ENCODE results near the gene MAN1C1.

Gene MAN1C1

DNA sequence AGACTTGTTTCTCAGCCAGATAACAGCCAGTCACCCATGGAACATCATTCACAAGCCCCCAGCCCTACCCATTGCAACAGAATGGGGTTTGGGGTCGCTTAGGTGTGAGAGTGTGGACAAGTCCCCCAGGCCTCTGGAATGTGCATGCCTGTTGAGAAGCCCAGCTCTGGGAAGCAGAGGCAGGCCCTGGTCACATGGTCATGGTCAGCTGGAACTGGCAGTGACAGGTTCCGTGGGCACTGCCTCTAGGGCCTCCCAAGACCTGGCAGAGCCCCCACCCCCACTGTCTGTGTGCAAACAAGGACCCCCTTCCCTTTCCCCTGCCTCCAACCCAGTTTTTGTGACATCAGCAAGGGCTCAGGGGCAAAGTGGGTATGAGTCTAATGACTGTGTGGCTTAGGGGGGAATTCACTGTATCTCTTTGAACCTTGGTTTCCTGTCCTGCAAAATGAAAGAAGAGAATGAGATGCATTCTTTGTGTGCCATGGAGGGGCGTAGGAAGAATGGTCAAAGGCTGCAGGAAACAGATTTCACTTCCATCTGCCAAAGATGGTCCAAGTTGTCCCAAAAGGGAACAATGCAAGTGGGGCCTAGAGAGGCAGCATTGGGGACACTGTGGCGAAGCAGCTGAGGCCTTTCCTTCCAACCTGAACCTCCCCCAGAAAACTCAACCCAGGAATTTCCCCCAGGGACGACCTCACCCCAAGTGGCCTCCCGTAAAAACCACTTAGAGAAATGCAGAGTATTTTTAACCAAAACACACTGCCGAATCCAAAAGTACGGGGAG, 148.7 kb downstream of the MAN1C1 start:
- Histone ChIP-seq H3K4me1 (ENCODE audit: insufficient read depth, insufficient read length) (peaks cover 19% of the 10 kb centered on the region), H3K9me3 (ENCODE audit: insufficient read depth, low read length) (no peaks in the 10 kb centered on the region), H3K27me3 (ENCODE audit: insufficient read depth, insufficient read length) (no peaks in the 10 kb centered on the region), H3K4me3 (ENCODE audit: insufficient read length, low read depth) (no peak overlapping the region), H3K9ac (ENCODE audit: insufficient read length, low read depth) (no peak overlapping the region), H3K36me3 (ENCODE audit: insufficient read depth, insufficient read length, low read length) (no peaks in the 10 kb centered on the region)
- DNase-seq (ENCODE audit: low read depth, low spot score): no peak
- no peak for TF ChIP-seq ZNF274 (IDR thresholded peaks at IDR 0.05; ENCODE audit: low read depth, low read length)
- no peak for TF ChIP-seq YY1 (IDR thresholded peaks at IDR 0.05; ENCODE audit: insufficient read depth, insufficient read length)
- no peak for TF ChIP-seq SUZ12 (IDR thresholded peaks at IDR 0.05; ENCODE audit: extremely low read depth, insufficient read depth, insufficient read length)

DNA sequence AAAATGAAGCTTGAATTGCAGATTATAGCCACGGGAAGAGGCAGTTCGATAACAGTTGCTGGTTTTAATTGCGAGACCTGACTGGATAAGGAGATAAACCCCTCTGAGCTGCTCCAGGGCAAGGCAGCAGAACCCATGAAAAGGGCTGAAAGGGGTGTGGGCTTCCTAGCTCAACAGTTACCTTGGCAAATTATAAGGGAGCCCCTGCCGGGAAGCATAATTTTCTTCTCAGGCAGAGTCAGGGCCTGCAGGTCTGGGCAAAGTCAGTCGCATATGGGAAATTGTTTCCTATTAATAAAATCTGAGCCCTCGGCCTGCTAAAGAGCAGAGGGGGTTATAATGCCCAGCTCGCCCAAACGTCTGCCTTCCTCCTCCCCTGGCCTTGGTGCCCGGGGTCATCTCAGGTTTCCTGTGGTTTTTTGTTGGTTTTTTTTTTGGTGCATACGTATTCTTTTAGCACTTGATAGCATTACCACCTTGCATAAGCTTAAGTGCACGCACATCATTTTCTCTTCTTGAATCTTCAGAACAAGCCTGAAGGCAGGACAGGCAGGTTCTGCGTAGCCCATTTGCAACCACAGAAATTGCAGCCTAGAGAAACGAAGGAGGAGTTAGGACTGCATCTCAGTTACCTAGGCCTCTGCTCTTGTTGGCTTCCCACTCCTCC, 149.5 kb downstream of the MAN1C1 start:
- DNase-seq (ENCODE audit: low read depth, low spot score): no peak
- no peaks in the 10 kb centered on the region for H3K36me3 ChIP-seq (ENCODE audit: insufficient read depth, insufficient read length, low read length)
- H3K9ac ChIP-seq (ENCODE audit: insufficient read length, low read depth): peak overlapping the region; percentile 6
- no peaks in the 10 kb centered on the region for H3K27me3 ChIP-seq (ENCODE audit: insufficient read depth, insufficient read length)
- TF ChIP-seq SUZ12 (IDR thresholded peaks at IDR 0.05; ENCODE audit: extremely low read depth, insufficient read depth, insufficient read length) (no peak), ZNF274 (IDR thresholded peaks at IDR 0.05; ENCODE audit: low read depth, low read length) (no peak), YY1 (IDR thresholded peaks at IDR 0.05; ENCODE audit: insufficient read depth, insufficient read length) (no peak)
- H3K9me3 ChIP-seq (ENCODE audit: insufficient read depth, low read length): no peaks in the 10 kb centered on the region
- H3K4me1 ChIP-seq (ENCODE audit: insufficient read depth, insufficient read length): peaks cover 14% of the 10 kb centered on the region
- no peak overlapping the region for H3K4me3 ChIP-seq (ENCODE audit: insufficient read length, low read depth)

DNA sequence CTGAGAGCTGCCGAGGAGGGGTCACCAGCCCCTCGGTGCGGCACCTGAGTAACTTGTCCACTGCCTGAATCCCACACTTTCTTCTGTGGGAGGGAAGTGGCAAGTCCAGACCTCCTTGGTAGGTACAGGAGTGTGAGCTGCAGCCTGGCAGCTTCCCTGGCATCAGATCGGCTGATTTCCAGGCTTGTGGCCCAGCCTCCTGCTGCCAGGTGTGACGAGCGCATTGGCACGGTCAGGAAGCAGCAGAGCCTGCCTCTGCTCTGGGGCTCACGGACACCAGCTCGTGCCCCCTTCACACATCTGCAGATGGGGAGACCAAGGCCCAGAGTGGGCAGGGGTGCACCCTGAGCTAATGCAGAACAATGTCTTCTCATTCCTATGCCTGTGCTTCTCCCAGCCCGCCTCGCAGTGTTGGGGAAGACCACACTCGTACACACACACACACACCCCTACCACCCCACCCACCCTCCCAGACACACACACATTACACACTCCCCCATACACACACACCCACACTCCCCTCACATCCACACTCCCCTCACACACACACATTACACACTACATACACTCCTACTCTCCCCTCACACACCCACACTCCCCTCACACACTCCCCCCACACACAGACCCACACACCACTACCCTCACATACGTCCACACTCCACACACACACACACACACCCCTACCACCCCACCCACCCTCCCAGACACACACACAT, 150.3 kb downstream of the MAN1C1 start:
- no peak for DNase-seq (ENCODE audit: low read depth, low spot score)
- Histone ChIP-seq H3K9me3 (ENCODE audit: insufficient read depth, low read length) (no peaks in the 10 kb centered on the region), H3K4me3 (ENCODE audit: insufficient read length, low read depth) (no peak overlapping the region), H3K9ac (ENCODE audit: insufficient read length, low read depth) (peak overlapping the region; percentile 6), H3K27me3 (ENCODE audit: insufficient read depth, insufficient read length) (no peaks in the 10 kb centered on the region), H3K36me3 (ENCODE audit: insufficient read depth, insufficient read length, low read length) (no peaks in the 10 kb centered on the region), H3K4me1 (ENCODE audit: insufficient read depth, insufficient read length) (peaks cover 17% of the 10 kb centered on the region)
- TF ChIP-seq SUZ12 (IDR thresholded peaks at IDR 0.05; ENCODE audit: extremely low read depth, insufficient read depth, insufficient read length) (no peak), ZNF274 (IDR thresholded peaks at IDR 0.05; ENCODE audit: low read depth, low read length) (no peak), YY1 (IDR thresholded peaks at IDR 0.05; ENCODE audit: insufficient read depth, insufficient read length) (no peak)

DNA sequence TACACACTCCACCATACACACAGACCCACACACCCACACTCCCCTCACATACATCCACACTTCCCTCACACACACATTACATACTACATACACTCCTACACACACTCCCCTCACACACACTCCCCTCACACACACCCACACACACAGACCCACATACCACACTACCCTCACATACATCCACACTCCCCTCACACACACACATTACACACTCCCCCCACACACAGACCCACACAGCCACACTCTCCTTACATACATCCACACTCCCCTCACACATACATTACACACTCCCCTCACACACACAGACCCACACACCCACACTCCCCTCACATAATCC, 150.8 kb downstream of the MAN1C1 start:
- TF ChIP-seq YY1 (IDR thresholded peaks at IDR 0.05; ENCODE audit: insufficient read depth, insufficient read length): no peak
- TF ChIP-seq ZNF274 (IDR thresholded peaks at IDR 0.05; ENCODE audit: low read depth, low read length): no peak
- TF ChIP-seq SUZ12 (IDR thresholded peaks at IDR 0.05; ENCODE audit: extremely low read depth, insufficient read depth, insufficient read length): no peak
- Histone ChIP-seq H3K9me3 (ENCODE audit: insufficient read depth, low read length) (no peaks in the 10 kb centered on the region), H3K4me3 (ENCODE audit: insufficient read length, low read depth) (no peak overlapping the region), H3K27me3 (ENCODE audit: insufficient read depth, insufficient read length) (no peaks in the 10 kb centered on the region), H3K9ac (ENCODE audit: insufficient read length, low read depth) (no peak overlapping the region), H3K36me3 (ENCODE audit: insufficient read depth, insufficient read length, low read length) (no peaks in the 10 kb centered on the region), H3K4me1 (ENCODE audit: insufficient read depth, insufficient read length) (peaks cover 21% of the 10 kb centered on the region)
- DNase-seq (ENCODE audit: low read depth, low spot score): no peak

DNA sequence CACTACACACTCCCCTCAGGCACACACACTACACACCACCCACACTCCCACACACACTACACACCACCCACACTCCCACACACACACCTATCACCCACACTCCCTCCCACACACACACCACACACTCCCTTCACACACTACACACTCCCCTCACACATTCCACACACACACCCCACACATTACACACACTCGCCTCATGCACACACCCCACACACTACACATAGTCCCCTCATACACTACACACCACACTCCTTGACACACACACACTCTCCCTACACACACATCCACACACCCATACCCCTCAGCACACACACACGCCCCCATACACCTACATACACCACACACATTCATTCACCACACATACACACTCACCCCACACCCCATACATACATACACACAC, 152.4 kb downstream of the MAN1C1 start:
- Histone ChIP-seq H3K27me3 (ENCODE audit: insufficient read depth, insufficient read length) (no peaks in the 10 kb centered on the region), H3K9ac (ENCODE audit: insufficient read length, low read depth) (no peak overlapping the region), H3K4me1 (ENCODE audit: insufficient read depth, insufficient read length) (peaks cover 26% of the 10 kb centered on the region), H3K36me3 (ENCODE audit: insufficient read depth, insufficient read length, low read length) (no peaks in the 10 kb centered on the region), H3K4me3 (ENCODE audit: insufficient read length, low read depth) (no peak overlapping the region), H3K9me3 (ENCODE audit: insufficient read depth, low read length) (no peaks in the 10 kb centered on the region)
- no peak for TF ChIP-seq SUZ12 (IDR thresholded peaks at IDR 0.05; ENCODE audit: extremely low read depth, insufficient read depth, insufficient read length)
- TF ChIP-seq ZNF274 (IDR thresholded peaks at IDR 0.05; ENCODE audit: low read depth, low read length): no peak
- TF ChIP-seq YY1 (IDR thresholded peaks at IDR 0.05; ENCODE audit: insufficient read depth, insufficient read length): no peak
- no peak for DNase-seq (ENCODE audit: low read depth, low spot score)

DNA sequence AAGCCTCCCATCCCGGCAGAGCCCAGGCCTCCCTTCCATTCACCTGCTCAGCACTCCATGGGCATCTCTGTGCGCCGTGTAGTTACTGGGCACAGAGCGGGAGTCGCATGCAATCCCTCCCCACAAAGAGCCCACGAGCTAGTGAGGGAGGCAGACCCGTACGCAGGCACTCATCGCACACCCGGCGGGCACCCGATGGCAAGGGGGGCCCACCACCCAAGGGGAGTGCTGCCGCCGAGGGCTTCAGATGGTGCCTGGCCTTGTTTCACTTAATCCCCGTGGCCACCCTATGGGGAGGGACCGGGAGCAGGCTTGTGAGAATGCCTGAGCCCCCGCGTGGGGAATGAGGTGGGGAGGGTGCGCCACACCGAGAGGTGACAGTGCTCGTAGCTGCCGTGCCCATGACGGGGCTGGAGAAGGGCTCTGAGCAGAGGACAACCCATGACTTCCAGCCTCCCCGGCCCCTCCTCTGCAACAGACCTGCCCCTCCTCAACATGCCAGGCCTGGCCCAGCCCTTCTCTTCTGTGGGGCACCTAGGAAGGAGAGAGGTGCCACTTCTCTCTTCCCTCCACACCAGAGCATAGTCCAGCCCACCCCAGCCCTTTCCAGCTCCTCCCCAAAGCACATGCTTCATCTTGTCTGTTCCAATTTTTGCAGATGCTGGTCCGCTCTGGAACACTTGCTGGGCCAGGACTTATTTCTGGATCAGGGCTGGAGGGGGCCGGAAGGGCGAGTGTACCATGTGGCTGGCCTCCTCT, 153.2 kb downstream of the MAN1C1 start:
- TF ChIP-seq ZNF274 (IDR thresholded peaks at IDR 0.05; ENCODE audit: low read depth, low read length) (no peak), YY1 (IDR thresholded peaks at IDR 0.05; ENCODE audit: insufficient read depth, insufficient read length) (no peak), SUZ12 (IDR thresholded peaks at IDR 0.05; ENCODE audit: extremely low read depth, insufficient read depth, insufficient read length) (no peak)
- Histone ChIP-seq H3K36me3 (ENCODE audit: insufficient read depth, insufficient read length, low read length) (no peaks in the 10 kb centered on the region), H3K9ac (ENCODE audit: insufficient read length, low read depth) (no peak overlapping the region), H3K4me3 (ENCODE audit: insufficient read length, low read depth) (no peak overlapping the region), H3K4me1 (ENCODE audit: insufficient read depth, insufficient read length) (peaks cover 34% of the 10 kb centered on the region), H3K9me3 (ENCODE audit: insufficient read depth, low read length) (no peaks in the 10 kb centered on the region), H3K27me3 (ENCODE audit: insufficient read depth, insufficient read length) (no peaks in the 10 kb centered on the region)
- DNase-seq (ENCODE audit: low read depth, low spot score): no peak

Data from NT2/D1 (cell line).